ENCODE results near the gene PTDSS2.

GRCh38 chr11:491358-491757, 41.3 kb downstream of the PTDSS2 start:
- no peak for TF ChIP-seq EGR1 (IDR thresholded peaks at IDR 0.05; ENCODE audit: low read depth in 2 of 2)
- no peak for TF ChIP-seq TAF1 (conservative IDR thresholded peaks at IDR 0.05)
- no peak for TF ChIP-seq CTCF (IDR thresholded peaks at IDR 0.05; ENCODE audit: low read depth, low read length, missing input control)
- TF ChIP-seq HNF4G (IDR thresholded peaks at IDR 0.05) = no peak
- TF ChIP-seq, protein P1, sequence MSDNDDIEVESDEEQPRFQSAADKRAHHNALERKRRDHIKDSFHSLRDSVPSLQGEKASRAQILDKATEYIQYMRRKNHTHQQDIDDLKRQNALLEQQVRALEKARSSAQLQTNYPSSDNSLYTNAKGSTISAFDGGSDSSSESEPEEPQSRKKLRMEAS (IDR thresholded peaks at IDR 0.05) = no peak
- no peak for TF ChIP-seq YY1 (IDR thresholded peaks at IDR 0.05)
- no peak for TF ChIP-seq SP1 (IDR thresholded peaks at IDR 0.05)
- TF ChIP-seq ATF3 (IDR thresholded peaks at IDR 0.05) = no peak
- no peak for TF ChIP-seq RAD21 (IDR thresholded peaks at IDR 0.05)
- no peak for TF ChIP-seq RXRA (IDR thresholded peaks at IDR 0.05)
